HG02571 (cell line): ENCODE measurements around the gene CREG2.

Experiments
- ATAC-seq: cut with Tn5 transposase; IDR thresholded peaks from one replicate; pipeline ENCODE4 v1.9.1; 2021; ENCODE audit warnings: mild to moderate bottlenecking, moderate library complexity; ENCODE audit not compliant: unreplicated experiment

Gene CREG2

GRCh38 chr2:101410114-101410513, 22.8 kb upstream of the CREG2 start:
- no peak for ATAC-seq

GRCh38 chr2:101409699-101410098, 22.4 kb upstream of the CREG2 start:
- ATAC-seq, result no peak

GRCh38 chr2:101408925-101409324, 21.6 kb upstream of the CREG2 start:
- no peak for ATAC-seq

GRCh38 chr2:101405351-101405899, 18.1 kb upstream of the CREG2 start:
- ATAC-seq, result no peak

GRCh38 chr2:101403745-101404144, 16.4 kb upstream of the CREG2 start:
- no peak for ATAC-seq

- no peak for ATAC-seq
Measured at GRCh38 chr2:101402630-101403029, 15.3 kb upstream of the CREG2 start.

GRCh38 chr2:101401906-101402305, 14.6 kb upstream of the CREG2 start:
- no peak for ATAC-seq

GRCh38 chr2:101401326-101401665, 14.0 kb upstream of the CREG2 start:
- ATAC-seq, result no peak

- ATAC-seq, result no peak
Measured at GRCh38 chr2:101400506-101401325, 13.4 kb upstream of the CREG2 start.

GRCh38 chr2:101400048-101400447, 12.7 kb upstream of the CREG2 start:
- no peak for ATAC-seq

- no peak for ATAC-seq
Measured at GRCh38 chr2:101399021-101399799, 11.9 kb upstream of the CREG2 start.

GRCh38 chr2:101398116-101398821, 11.0 kb upstream of the CREG2 start:
- ATAC-seq, result no peak

- ATAC-seq, result no peak
Measured at GRCh38 chr2:101396316-101396717, 9.0 kb upstream of the CREG2 start.

- ATAC-seq, result no peak
Measured at GRCh38 chr2:101395545-101396315, 8.4 kb upstream of the CREG2 start.

- ATAC-seq, result no peak
Measured at GRCh38 chr2:101388232-101388631, 929 bp upstream of the CREG2 start.

- ATAC-seq, result no peak
Measured at GRCh38 chr2:101386599-101387150, 628 bp downstream of the CREG2 start.

GRCh38 chr2:101383016-101383541, 4.2 kb downstream of the CREG2 start:
- ATAC-seq, result no peak

- ATAC-seq, result no peak
Measured at GRCh38 chr2:101382442-101382841, 4.9 kb downstream of the CREG2 start.

GRCh38 chr2:101380376-101380775, 6.9 kb downstream of the CREG2 start:
- ATAC-seq, result no peak

- ATAC-seq, result no peak
Measured at GRCh38 chr2:101379091-101379490, 8.2 kb downstream of the CREG2 start.
